GM15510 (cell line): ENCODE results near the gene SPATA13.

Experiments used
- POLR2A ChIP-seq: IDR thresholded peaks from 3 replicates; pipeline ENCODE4 v1.6.1; 2011; ENCODE audit warnings: borderline replicate concordance; ENCODE audit not compliant: insufficient read length; ENCODE audit errors: extremely low read depth

The SPATA13 gene

DNA sequence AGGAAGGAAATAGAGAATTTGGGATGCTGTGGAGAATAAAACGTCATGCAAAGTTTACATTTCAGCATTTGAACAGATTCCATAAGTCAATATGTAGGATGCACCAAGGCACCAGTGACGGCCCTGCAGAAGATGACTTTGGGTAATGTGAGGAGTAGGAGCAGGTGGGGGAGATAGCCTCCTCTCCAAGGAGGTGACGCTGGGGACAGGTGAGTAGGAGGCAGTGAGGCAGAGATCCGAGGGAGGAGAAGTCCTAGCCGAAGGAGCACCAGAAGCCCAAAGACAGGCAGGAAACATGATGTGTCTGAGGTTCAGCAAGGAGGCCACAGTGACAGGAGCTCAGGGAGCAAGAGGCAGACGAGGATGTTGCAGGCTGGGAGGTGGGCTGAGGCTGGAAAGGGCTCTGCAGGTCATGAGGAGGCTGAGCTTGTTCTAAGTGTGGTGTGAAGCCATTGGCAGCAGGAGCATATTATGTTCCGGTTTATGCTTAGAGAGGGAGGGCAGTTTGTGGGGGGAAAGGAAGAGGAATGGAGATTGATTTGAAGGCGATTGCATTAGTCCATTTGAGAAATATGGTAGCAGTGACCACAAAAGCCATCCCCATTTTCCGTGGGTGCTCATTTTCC is 93.1 kb downstream of the SPATA13 start:
- no peak for TF ChIP-seq POLR2A

DNA sequence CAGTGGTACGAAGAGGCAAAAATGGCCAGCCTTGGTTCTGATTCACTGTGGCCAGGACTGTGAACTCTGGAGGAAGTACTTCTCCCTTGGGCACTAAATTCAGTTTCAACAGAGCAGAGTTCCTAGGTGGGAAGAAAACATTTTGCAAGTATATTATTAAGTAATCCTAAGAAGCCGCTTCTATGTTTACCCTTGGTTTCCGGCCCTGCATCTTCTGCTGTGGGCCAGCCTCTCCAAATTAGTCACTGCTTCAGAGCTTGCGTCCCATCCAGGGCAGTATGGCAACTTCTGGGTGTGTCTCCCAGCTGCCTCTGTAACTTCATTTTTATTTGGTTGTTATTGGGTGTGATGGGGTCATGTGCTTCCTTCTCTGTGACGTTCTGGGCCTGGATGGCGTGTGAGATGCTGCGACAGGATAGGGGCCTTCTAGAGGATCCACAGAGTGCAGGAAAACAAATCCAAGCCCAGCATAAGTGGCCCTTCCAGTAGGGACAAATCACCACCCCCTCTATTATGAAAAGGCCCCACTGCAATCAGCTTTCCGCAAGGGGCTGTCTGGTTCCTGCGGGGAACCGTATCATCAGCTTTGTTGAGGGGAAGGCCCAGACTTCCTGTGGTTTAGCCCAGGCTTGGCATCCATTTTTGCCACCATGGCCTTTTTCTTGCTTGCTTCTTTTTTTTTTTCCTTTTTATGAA is 93.8 kb downstream of the SPATA13 start:
- no peak for TF ChIP-seq POLR2A

DNA sequence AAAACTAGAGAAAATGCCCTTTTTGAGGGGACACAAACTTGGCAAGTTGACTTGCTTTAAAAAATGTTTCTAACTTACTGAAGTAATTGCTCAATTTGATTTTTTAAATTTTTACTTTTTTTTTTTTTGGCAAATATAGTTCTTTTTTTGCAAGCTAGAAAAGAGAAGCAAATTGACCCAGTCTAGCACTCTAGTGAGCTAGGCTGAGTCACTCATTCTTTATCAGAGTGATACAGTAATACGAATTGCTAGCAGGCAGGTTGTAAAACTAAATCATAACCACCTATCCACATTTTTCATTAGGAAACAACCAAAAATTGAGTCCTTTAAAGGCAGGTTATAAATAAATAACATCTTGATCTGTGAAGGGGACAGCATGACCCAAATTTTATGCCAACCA is 97.0 kb downstream of the SPATA13 start:
- no peak for TF ChIP-seq POLR2A

DNA sequence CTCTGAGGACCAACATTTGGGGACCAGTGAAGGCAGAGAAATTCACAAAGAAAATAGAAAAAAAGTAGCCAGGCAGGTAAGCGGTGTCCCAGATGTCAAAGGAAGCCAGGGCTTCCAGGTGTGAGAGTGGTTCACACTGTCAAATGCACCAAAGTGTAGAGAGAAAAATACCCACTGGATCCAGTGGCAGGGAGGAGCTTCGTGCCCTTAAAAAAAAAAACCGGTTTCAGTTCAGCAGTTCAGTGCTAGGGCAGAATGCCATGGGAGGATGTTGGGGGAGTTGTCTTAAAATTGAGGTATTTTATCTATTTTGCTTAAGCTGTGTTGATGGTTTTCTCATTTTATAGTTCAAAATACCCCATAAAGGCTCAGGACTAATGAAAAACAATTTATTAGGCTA is 101.0 kb downstream of the SPATA13 start:
- no peak for TF ChIP-seq POLR2A

DNA sequence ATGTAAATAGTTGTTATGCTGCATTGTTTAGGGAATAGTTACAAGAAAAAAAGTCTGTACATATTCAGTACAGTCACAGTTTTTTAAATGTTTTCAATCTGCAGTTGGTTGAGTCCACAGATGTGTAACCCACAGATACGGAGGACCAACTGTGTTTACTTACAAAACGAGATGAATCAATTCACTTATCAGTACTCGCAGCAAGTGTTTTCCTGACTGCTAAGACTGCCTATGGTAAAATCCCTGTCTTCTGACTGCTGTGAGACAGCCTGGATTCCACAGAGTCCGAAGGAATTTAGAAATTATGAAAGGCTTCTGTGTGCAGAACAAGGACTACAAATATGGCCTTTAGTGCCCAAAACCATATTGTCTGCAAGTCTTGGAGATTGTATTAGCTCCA is 103.1 kb downstream of the SPATA13 start:
- TF ChIP-seq POLR2A: no peak

DNA sequence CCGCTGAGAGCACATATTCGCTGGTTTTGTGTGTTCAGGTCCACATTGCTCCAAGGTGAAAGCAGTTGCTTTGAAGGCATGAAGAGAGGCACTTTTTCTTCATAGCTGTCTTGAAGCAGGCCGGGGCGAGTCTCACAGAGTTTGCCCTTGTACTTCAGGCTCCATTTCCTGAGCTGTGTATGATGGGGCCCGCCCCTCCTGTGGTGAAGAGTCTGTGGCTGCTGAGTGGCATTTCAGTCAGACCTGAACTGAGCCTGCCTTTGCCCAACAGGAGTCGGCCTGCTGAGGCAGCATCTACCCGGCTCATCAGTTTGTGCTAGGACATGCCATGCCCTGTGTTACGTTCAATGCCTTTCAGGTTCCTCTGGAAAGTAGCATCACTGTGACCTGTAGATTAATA is 104.5 kb downstream of the SPATA13 start:
- TF ChIP-seq POLR2A: no peak

- no peak for TF ChIP-seq POLR2A
Observed at GRCh38 chr13:24265453-24265852, 104.9 kb downstream of the SPATA13 start.

DNA sequence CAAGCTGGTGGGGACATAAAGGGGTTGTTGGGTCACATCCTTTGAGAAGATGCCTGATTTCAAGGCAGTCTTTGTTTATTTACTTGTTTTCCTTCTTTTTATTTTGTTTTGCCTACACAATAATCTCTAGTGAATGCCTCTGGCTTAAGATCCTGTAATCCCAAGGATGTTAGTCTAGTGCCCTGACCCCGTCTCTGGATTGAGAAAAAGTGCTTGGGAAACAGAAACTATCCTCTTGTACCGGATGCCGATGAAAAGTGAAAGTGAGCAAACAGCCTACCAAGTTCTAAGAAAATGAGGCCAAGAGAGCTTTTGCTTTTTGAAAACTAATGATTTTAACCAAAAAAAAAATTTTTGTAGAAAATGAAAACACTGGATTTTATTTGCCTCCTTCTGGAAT is 106.8 kb downstream of the SPATA13 start:
- TF ChIP-seq POLR2A: no peak

GRCh38 chr13:24267801-24268200 is 107.3 kb downstream of the SPATA13 start:
- TF ChIP-seq POLR2A: no peak

DNA sequence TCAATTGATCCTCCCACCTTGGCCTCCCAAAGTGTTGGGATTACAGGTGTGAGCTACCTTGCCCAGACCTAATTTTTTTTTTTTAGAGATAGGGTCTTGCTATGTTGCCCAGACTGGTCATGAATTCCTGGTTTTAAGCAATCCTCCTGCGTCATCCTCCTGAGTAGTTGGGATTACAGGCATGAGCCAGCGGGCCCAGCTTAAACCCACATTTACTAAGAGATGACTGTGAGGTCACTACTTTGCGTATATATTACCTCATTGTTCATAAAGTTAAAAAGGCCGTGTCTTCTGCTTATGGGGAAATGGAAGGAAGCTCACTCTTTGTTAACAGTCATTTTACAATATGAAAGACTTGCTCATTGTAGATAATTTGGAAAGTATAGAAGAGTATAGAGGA is 109.3 kb downstream of the SPATA13 start:
- no peak for TF ChIP-seq POLR2A

DNA sequence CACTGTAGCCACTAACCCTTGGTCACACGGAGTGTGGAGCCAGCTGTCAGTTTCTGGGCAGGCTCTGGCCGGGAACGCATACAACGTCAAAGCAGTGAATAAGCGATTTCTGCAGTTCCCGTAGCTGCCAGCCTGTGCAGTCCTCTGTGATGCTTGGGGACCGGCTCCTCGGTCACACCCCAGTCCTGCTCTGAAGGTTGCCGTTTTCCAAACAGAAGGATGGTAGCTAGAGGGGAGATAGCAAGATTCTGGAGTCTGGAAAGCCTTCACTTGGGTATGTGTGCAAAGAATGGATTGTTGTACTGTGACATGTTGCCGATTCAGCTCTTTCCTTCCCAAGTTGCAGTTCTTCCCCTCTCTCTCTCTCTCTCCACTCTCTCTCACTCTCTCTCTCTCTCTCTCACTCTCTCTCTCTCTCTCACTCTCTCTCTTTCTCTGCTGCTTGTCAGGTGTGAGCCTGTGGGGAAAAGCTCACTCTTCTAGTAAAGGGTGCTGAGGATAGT is 110.2 kb downstream of the SPATA13 start:
- peak; percentile 30 for TF ChIP-seq POLR2A

- TF ChIP-seq POLR2A: no peak
Observed at GRCh38 chr13:24271231-24271600, 110.7 kb downstream of the SPATA13 start.

DNA sequence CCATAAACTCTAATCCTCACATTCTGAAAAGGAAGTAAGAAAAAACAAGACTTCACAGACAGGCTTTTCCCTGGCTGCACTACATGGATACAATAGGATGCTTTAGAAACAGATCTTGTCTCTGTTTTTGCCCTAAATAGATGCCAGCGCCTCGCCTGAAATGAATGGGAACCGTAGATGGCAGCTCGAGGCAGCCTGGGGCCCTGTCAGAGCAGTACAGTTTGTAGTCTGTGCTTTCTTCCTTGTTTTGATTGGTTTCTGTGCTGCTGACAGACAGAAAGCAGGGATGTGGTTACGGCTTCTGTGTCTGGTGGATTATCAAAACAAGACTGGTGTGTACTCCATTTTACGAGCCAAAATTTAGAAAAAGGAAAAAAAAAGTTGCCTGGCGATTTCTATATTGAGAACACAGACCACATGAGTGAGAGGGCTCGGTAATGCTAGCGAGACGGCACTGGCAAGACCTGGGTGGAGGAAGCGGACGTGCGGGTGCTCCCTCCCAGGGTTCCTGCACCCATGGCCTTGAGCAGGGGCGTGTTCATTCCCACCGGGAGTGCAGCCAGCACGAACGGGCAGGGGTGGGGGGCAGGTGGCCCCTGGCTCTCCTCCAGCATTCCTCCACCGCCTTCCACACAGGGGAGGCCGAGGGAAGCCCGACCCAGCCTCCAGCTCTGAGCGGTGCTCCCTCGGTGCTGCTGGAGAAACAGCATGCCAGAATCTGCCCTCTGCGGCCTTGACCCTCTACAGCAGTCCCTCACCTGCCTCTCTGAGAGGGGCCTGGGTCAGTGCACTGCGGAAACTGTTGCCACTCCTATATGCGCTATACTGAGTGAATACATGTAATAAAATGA is 111.3 kb downstream of the SPATA13 start:
- TF ChIP-seq POLR2A: peak; percentile 1

- no peak for TF ChIP-seq POLR2A
Observed at GRCh38 chr13:24272452-24273161, 112.1 kb downstream of the SPATA13 start.

DNA sequence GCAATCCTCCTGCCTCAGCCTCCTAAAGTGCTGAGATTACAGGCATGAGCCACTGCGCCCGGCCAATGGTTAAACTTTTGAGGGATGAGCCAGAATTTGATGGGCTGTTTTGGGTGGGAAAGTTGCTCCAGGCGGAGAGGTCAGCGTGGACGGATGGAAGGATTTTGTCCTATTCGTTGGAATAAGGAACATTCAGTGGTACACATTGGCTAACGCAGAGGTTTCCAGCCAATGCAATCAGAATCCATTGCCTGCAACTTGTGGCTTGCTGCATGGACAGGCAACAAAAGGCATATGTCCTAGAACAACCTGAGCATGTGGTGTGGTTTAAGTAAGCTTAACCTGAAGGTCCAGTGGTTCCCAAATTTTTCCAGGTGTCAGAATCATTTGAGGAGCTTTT is 113.4 kb downstream of the SPATA13 start:
- TF ChIP-seq POLR2A: no peak

DNA sequence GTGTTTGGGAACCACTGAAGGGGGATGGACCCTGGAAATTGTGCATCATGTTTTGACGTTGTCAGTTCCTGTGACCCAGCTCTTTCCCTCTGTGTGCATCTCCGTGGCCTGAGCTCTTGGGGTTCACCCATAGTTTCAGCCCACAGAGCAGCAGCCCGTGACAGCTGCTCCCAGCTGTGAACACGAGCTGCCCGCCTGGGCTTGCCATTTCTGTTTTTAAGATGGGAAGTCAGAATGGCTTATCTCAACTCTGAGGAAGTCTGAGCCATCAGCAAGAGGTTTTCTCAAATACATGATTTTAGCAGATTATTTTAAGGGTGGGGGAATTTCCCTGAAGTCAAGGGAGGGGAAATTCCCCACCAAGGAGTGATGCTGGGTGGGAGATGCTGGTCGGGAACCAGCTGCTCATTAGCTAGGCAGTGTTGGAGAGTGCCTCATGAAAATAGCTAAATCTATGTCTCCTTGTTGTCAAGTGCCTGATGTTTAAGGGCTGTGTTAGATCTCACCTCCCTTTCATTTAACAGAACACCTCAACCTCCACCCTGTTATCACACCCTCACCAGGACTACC is 114.0 kb downstream of the SPATA13 start:
- TF ChIP-seq POLR2A: no peak

DNA sequence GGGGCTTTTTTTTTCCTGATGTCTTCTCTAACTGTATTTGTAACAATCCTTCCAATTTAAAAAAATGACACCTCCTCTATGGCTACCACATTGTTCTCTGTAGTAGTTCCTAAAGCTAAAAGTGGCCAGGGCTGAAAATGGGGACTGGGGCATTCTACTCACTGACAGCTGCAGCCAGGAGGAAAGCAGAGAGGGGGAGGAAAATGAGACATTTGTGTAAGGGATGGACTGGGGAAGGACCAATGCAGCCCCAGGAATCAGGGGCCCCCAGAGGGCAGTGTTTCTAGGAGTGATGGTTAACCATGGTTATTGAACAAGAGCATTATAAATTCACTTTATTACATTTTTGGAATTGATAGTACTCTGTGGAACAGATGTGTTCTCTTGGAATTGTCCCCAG is 114.5 kb downstream of the SPATA13 start:
- no peak for TF ChIP-seq POLR2A
